SH-SY5Y (cell line): ENCODE data around the gene HTT.

Experiments used
- GATA2 ChIP-seq: IDR thresholded peaks from 2 replicates; pipeline ENCODE4 v1.6.1; 2011; ENCODE audit warnings: mild to moderate bottlenecking, low read depth, low read length
- GATA3 ChIP-seq: IDR thresholded peaks from 2 replicates; pipeline ENCODE4 v1.6.1; 2011; ENCODE audit warnings: low read depth, mild to moderate bottlenecking, low read length, moderate library complexity

Gene HTT

GRCh38 chr4:3255611-3256186 is 181.2 kb downstream of the HTT start:
- TF ChIP-seq GATA2 (no peak), GATA3 (no peak)

GRCh38 chr4:3256230-3257102 is 182.0 kb downstream of the HTT start:
- TF ChIP-seq GATA3 (no peak), GATA2 (no peak)

- TF ChIP-seq GATA3: no peak
- TF ChIP-seq GATA2: no peak
These were observed 182.6 kb downstream of the HTT start for GRCh38 chr4:3257103-3257555.

- TF ChIP-seq GATA3 (no peak), GATA2 (no peak)
These were observed 183.3 kb downstream of the HTT start for GRCh38 chr4:3257556-3258482.

- TF ChIP-seq GATA2 (no peak), GATA3 (no peak)
These were observed 187.1 kb downstream of the HTT start for GRCh38 chr4:3261411-3262207.

- no peak for TF ChIP-seq GATA3
- TF ChIP-seq GATA2: no peak
These were observed 187.9 kb downstream of the HTT start for GRCh38 chr4:3262208-3263052.

GRCh38 chr4:3263053-3263875 is 188.8 kb downstream of the HTT start:
- TF ChIP-seq GATA3 (no peak), GATA2 (no peak)

- no peak for TF ChIP-seq GATA3
- TF ChIP-seq GATA2: no peak
These were observed 189.4 kb downstream of the HTT start for GRCh38 chr4:3263876-3264193.

- TF ChIP-seq GATA3: no peak
- no peak for TF ChIP-seq GATA2
These were observed 191.6 kb downstream of the HTT start for GRCh38 chr4:3266076-3266475.

GRCh38 chr4:3267576-3268394 is 193.3 kb downstream of the HTT start:
- TF ChIP-seq GATA3 (no peak), GATA2 (no peak)

GRCh38 chr4:3268395-3269104 is 194.1 kb downstream of the HTT start:
- TF ChIP-seq GATA3: no peak
- TF ChIP-seq GATA2: no peak
